M059J (cell line): Measurements from ENCODE around the gene CYRIA. TPM values are rescaled to one million over a fixed set of nuclear protein-coding genes. Genes with fewer than 3 reads are reported as not detected.
A peak's percentile ranks its signal among the peaks of the same experiment; 100 is the strongest.

ENCODE experiments used
- DNase-seq: peaks from one replicate; pipeline ENCODE4 v3.0.0-alpha.2; 2012; ENCODE audit warnings: low read depth
- total RNA-seq: library from RNA; depleted of rRNA; stranded (reverse); fragments of >200 nt; shearing (Covaris generic); gene quantifications from 2 replicates; pipeline ENCODE4 v1.2.3, GENCODE V29; 2014

The CYRIA gene
- total RNA-seq, 1 experiment from 2014 or later: 0.02 TPM

DNA sequence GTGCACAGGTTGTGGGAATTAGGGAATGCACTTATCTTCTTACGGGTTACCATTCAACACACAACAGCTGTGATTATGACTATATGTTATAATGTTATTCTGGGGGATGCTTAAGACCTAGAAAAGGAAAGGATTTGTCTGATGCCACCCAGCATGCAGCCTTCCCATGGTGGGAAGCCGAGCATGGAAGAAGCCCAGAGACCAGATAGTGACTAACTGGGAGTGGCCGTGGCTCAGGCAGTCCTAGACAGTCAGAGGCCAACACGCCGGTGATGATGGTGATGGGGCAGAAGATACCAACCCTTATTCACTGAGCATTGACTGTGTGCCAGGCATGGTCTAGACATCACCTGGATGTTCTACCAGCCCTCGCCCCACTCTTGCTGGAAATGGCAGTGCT, 35.9 kb downstream of the CYRIA start:
- no peak for DNase-seq

DNA sequence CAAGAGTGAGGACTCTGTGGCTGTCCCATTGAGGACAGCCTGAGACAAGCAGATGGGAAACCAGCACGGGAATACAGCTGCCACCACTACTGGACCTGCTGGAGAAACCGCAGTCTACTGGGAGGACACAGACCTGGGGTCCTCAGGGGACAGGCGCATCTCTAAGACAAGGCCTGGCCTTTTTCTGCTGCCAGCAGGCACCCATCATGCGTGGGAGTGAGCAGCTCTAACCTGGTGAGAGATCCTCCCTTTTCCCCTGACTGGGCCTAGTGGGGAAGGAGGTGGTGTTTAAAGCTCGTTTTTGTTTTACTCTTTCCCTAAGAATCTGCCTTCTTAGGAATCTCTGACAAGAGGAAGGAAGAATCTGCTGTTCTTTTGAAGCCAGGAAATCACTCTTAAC, 36.6 kb downstream of the CYRIA start:
- DNase-seq: no peak

DNA sequence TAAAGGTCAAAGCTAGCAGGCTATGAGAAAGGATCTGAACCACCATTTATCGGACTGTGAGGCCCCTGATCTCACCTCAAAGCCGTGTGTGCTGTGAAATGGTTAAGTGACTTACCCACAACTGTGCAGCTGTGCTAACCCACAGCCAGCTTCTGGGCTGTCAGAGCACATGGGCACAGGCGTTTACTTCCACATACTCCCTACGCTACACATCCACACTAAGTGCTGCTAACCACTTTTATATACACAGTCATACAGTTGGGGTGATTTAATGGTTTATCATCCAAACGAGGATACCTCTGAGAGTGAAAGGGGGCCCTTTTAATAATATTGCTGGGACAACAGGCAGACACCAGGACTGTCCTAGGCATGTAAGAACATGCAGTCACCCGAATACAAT, 37.3 kb downstream of the CYRIA start:
- no peak for DNase-seq

DNA sequence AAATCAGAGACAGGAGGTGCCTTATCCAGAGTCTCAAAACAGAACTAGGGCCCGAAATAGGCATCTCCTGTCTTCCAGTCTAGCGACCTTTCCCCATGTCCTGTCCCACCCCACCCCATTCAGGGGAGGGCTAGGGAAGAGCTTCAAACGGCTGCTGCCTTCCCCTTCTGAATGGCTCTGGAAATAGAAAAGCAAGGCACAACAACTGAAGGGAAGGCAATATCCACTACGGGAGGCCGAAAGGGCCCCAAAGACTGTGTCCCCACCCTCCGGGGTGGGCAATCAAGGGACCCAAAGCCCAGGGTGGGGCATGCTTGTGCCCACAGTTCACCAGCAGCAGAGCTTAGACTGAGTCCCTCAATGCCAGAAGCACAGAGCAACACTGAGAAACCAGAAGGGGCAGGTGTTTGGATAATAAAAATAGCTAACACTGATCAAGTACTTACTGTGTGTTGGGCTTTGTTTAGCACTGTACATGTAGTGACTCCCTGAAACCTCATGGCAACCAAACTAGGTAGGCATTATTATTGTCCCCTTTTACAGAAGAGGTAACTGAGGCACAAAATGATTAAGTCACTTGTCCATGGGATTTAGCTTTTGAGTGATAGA, 38.5 kb downstream of the CYRIA start:
- DNase-seq: no peak

DNA sequence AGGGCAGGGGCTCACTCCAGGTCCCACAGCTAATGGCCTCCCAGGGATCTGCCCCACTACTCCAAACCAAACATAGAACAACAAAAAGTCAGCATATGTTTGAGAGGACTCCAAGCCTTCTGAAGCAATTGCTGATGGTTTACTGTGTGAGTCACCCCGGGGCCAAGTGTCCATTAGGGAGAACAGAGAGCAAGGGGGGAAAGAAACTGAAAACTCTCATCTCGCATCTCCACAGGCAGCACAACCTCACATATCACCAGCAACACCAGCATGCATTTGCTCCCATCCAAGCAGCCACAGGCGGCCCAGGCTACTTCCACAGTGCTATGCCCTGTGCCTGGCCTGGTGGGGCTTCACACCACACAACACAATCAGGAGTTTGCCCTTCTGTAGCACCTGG, 39.1 kb downstream of the CYRIA start:
- DNase-seq: no peak

GRCh38 chr2:16625759-16626158, 39.9 kb downstream of the CYRIA start:
- no peak for DNase-seq

GRCh38 chr2:16625201-16625729, 40.4 kb downstream of the CYRIA start:
- no peak for DNase-seq

- no peak for DNase-seq
Measured at GRCh38 chr2:16624436-16624780, 41.2 kb downstream of the CYRIA start.

GRCh38 chr2:16623564-16624435, 41.8 kb downstream of the CYRIA start:
- no peak for DNase-seq

DNA sequence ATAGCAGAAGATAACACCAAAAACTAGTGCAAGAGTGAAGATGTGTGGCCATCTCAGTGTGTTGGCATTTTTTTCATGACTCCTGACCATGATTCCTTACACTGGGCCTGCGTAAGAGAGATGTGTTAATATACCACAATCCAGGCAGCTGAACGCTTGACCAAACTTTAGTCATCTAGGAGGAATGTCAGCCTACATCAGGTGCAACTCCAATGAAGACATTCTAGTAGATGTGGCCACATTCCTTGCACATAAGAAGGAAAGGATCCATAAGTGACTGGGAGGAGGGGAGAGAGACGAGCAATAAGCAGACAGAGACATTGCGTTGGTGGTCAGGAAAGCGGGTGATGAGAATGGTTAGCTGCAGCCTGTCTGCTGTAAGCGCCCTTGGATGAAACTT, 42.6 kb downstream of the CYRIA start:
- peak; percentile 29 for DNase-seq

DNA sequence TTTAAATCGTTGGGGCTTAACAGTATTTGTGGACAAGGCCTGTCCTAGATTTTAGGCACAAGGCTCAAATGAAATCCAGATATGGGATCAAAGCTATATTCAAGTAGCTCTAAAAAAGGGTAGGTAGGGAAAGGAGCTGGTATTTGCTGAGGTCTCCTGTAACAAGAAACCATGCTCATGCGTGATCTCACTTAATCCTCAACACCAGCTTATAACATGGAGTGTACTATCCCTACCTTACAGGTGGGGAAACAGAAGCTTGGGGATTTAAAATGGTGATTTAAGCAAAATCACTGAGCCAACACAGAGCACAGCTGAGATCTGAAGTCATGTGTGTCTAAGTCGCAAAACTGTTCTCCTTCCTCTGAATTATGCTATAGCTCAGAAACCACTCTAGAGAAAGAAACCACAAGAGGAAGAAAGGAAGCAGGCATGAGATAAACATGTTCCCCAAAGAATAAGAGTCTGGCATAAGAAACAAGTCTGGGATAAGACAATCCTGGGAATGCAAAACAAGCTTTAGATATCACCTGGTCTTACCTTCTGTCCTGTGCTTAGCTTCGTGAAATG, 43.1 kb downstream of the CYRIA start:
- DNase-seq: no peak

DNA sequence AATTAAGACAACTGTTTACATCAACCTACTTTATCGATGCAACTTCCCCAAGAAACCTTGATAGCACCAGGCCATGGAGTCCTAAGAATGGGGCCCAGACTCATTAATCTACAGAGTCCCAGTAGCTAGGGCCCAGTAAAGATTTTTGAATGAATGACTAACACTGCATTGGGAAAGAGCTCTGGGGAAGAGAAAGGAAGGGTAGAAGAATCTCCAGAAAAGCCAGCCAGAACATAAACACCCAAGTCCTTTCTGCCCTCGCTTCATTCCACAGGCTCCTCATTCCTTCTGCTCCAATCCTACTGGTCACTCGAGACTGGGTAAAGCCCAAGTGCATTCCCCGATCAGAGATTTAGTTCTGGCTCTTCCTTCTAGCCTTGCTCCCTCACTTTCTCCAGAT, 44.3 kb downstream of the CYRIA start:
- no peak for DNase-seq

DNA sequence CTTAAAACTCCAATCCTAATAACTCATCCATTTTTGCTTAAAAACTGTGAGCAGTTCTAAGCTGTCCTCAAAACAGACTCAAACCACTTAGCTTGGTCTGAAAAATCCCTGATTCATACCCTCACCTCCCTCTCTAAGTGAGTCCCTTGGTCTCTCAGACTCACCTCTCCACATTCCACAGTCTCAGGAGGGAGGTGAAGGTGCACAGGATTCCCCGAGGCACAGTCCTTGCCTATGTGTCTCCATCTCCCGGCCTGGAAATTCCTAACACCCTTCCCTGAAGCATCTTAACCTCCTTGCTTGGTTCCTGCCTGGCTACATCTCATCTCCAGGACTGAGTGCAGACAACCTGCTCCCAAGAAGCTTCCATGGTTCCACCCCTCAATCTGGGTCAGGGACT, 45.0 kb downstream of the CYRIA start:
- DNase-seq: no peak

DNA sequence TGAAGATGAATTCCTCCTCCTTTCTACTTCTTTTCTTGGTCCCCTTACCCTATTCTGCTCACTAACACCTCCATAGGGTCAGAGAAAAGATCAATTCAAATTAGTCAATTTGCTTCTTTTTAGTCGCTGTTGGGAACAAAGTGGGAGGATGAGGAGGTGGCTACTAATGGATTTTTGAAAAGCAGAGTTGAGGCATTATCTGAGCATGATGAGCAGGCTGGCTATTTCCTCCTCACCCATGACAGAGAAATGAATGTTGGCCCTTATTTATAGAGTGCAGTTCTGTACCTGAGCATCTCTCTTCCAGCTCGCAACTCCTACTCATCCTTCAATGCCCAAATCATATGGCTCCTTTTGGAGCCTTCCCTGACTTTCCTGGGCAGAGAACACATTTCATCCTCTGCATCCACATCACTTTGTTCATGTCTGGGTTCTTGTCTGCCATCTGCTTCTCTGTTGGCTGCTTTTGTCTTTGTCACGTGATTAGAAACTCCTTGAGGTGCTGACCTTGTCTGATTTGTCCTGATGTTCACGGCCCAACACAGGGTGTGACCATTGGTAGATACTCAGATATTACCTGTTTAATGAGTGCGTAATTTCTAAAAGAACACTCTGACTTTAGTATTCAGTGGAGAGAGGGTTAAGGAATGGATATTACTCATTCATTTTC, 45.9 kb downstream of the CYRIA start:
- no peak for DNase-seq

GRCh38 chr2:16617282-16618266, 48.1 kb downstream of the CYRIA start:
- DNase-seq: no peak
